Vagina (tissue), 2 donors: ENCODE data around the gene NAV2. TPM values are rescaled to one million over a fixed set of nuclear protein-coding genes. Genes with fewer than 3 reads are reported as not detected.

Experiments
- DNase-seq, 2 donors: peaks; one replicate each; pipeline ENCODE4 v3.0.0-alpha.2; 2017; ENCODE audit errors: extremely low spot score in 2 of 2
- H3K27ac ChIP-seq: fragments of 200-600 bp; sonication (generic); one replicate; pipeline ENCODE4 v1.5.1; 2019
- H3K27me3 ChIP-seq: fragments of 200-600 bp; sonication (generic); one replicate; pipeline ENCODE4 v1.5.1; 2019
- H3K36me3 ChIP-seq, 2 donors: fragments of 200-600 bp; sonication (generic); one replicate each; pipeline ENCODE4 v1.5.1; 2017 to 2019
- H3K4me1 ChIP-seq: fragments of 200-600 bp; sonication (generic); one replicate; pipeline ENCODE4 v1.5.1; 2019
- H3K4me3 ChIP-seq, 2 donors: fragments of 200-600 bp; sonication (generic); 1 replicate in 1 of 2; 2 replicates in 1 of 2; pipeline ENCODE4 v1.5.1; 2016 to 2019
- H3K9me3 ChIP-seq: fragments of 200-600 bp; sonication (generic); one replicate; pipeline ENCODE4 v1.5.1; 2019
- POLR2A ChIP-seq, 2 donors: fragments of 450-650 bp; IDR thresholded peaks; one replicate each; pipeline ENCODE4 v1.6.1; 2017; ENCODE audit warnings: antibody characterized with exemption in 2 of 2, mild to moderate bottlenecking in 2 of 2, moderate library complexity in 2 of 2
- POLR2AphosphoS5 ChIP-seq, 2 donors: sonication (generic); formaldehyde crosslinking; IDR thresholded peaks; one replicate each; pipeline ENCODE4 v1.9.0; 2017; ENCODE audit warnings: antibody characterized with exemption in 2 of 2, mild to moderate bottlenecking in 2 of 2, low read depth in 1 of 2; ENCODE audit not compliant: insufficient read depth in 1 of 2
- intact Hi-C: fragments of 100-400 bp; cut with DNase I; formaldehyde crosslinking; loops from one replicate; pipeline ENCODE4 v1.15.1; 2023
- total RNA-seq: library from RNA; depleted of rRNA; stranded (reverse); fragments of >200 nt; gene quantifications from one replicate; pipeline ENCODE4 v1.2.3, GENCODE V29; 2016
- TF ChIP-seq, protein P1 (sequence below), 3 experiments: fragments of 450-650 bp in 2 of 3; fragments of 200-600 bp in 1 of 3; sonication (generic) in 1 of 3; IDR thresholded peaks; one replicate each; pipeline ENCODE4 v1.5.1; 2017 to 2019; ENCODE audit warnings: antibody characterized with exemption in 3 of 3, mild to moderate bottlenecking in 2 of 3, moderate library complexity in 2 of 3

NAV2 gene
- total RNA-seq, 1 donor from 2014 or later: 25.3 TPM

DNA sequence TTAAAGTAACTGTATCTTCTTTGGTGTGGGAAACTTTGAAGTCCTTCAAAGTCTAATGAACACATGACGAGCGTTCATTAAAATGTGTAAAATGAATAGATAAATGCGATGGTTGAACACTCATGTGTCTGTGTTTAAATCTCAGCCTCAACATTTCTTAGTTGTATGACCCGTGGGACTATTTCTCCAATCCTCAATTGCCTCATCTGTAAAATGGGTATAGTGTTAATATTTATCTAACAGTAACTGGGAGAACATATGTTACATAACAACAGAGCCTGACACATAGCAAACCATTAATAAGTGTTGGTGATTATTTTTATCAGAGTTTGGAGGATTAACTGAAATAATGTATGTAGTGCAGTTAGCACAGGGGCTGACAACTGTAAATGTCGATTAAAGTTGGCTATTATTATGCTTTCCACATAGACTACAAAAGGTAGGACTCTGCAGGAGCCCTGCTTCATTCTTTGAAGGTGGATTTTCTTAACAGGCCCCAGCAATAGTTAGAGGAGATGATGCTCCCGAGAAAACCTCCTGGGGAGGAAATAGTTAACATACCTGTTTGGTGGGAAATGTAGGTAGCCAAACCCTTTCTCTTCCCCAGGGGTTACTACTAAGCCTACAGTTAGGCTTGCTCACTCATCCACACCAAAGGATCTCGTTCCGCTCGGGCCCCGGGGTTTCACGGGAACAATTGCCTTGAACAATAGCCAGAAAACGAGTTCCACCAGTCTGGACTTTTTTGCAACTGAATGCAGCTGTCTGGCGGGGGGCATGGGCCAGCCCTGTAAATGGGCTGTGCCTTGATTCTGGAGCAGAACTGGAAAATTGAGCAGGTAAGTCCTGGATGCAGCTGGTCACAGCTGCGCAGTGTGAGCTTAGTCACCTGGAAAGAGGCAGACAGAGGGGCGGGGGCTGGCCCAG, 314.3 kb downstream of the NAV2 start:
- H3K4me1 ChIP-seq: peaks cover 14% of the 10 kb centered on the region

DNA sequence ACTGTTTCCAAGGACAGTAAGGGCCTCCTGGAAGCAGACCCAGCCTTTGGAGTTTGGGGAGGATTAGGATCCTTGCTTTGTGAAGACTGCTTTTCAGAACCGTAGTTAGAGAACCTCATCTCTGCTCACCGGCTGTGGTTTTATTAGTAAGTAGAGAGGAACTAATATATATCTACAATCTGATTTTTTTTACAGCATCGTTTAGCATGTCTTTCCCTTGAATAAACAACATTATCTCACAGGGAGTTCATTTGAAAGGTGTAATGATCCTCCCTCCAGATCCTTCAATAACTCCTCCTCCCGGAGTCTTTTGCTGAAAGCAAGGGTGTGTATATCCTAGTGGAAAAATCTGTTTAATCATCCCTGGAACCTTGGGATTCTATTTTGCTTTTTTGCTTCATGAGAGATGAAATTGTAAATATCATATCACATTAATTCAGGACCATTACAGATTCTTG, 314.9 kb downstream of the NAV2 start:
- no peaks in the 10 kb centered on the region for H3K36me3 ChIP-seq
- no peak overlapping the region for H3K4me3 ChIP-seq
- TF ChIP-seq, protein P1, sequence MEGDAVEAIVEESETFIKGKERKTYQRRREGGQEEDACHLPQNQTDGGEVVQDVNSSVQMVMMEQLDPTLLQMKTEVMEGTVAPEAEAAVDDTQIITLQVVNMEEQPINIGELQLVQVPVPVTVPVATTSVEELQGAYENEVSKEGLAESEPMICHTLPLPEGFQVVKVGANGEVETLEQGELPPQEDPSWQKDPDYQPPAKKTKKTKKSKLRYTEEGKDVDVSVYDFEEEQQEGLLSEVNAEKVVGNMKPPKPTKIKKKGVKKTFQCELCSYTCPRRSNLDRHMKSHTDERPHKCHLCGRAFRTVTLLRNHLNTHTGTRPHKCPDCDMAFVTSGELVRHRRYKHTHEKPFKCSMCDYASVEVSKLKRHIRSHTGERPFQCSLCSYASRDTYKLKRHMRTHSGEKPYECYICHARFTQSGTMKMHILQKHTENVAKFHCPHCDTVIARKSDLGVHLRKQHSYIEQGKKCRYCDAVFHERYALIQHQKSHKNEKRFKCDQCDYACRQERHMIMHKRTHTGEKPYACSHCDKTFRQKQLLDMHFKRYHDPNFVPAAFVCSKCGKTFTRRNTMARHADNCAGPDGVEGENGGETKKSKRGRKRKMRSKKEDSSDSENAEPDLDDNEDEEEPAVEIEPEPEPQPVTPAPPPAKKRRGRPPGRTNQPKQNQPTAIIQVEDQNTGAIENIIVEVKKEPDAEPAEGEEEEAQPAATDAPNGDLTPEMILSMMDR (IDR thresholded peaks at IDR 0.05): no peak
- no peaks in the 10 kb centered on the region for H3K27me3 ChIP-seq
- intact Hi-C loops: no loop called here
- H3K27ac ChIP-seq: no peak overlapping the region
- DNase-seq: no peak
- no peaks in the 10 kb centered on the region for H3K9me3 ChIP-seq
- H3K4me1 ChIP-seq: peaks cover 16% of the 10 kb centered on the region

More for the DNA sequence above, 314.3 kb downstream of the NAV2 start:
- Histone ChIP-seq H3K4me3 (no peak overlapping the region), H3K36me3 (no peaks in the 10 kb centered on the region), H3K9me3 (no peaks in the 10 kb centered on the region), H3K27ac (no peak overlapping the region), H3K27me3 (no peaks in the 10 kb centered on the region)
- TF ChIP-seq POLR2AphosphoS5 (IDR thresholded peaks at IDR 0.05; ENCODE audit: insufficient read depth in 1 of 2, low read depth in 1 of 2) (peak in 1 of 2 donors; percentile 12), POLR2A (IDR thresholded peaks at IDR 0.05) (no peak)
- intact Hi-C loops: no loop called here
- DNase-seq: no peak

DNA sequence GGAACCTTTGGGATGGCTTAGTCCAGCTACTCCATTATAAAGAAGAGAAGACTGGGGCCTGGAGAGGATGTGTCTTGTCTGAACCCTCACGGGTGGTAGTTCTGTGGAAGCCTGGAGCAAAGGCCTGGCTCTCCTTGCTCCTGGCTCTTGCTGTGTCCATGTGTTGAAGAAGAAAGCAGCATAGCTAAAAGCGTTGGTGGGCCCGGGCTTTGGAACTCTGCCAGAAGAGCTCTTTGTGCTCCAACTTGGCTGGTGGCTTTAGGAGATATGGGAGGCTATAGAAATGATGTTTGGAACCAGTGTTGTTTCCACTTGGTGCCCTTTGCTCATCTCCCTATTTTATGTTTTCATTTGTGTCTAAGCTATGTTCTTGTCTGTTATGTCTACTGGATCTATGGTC, 316.6 kb downstream of the NAV2 start:
- Histone ChIP-seq H3K27ac (no peak overlapping the region), H3K27me3 (no peaks in the 10 kb centered on the region), H3K36me3 (no peaks in the 10 kb centered on the region), H3K9me3 (no peaks in the 10 kb centered on the region), H3K4me1 (peaks cover 9% of the 10 kb centered on the region), H3K4me3 (no peak overlapping the region)
- intact Hi-C loops: no loop called here
- TF ChIP-seq POLR2A (IDR thresholded peaks at IDR 0.05): no peak
- no peak for TF ChIP-seq POLR2AphosphoS5 (IDR thresholded peaks at IDR 0.05; ENCODE audit: insufficient read depth in 1 of 2, low read depth in 1 of 2)
- TF ChIP-seq, protein P1 (IDR thresholded peaks at IDR 0.05): no peak
- DNase-seq: no peak

DNA sequence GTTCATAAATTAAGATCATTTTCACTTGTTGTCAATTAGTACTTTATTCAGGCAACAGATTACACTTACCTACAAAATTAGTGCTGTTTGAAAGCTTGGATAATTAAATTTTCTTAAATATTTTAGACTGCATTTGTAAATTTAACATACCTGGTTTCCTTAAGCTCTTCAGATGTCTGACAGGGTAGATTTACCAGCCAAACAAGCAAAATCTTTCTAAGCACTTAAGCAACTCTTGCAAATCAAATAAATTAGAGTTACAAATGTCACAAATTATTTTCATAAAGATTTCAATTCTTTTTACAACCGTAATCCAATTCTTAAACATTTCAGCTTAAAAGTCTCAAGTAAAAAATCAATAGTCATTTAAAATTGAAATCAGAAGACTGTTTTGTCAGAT, 317.8 kb downstream of the NAV2 start:
- H3K27me3 ChIP-seq: no peaks in the 10 kb centered on the region
- intact Hi-C loops: no loop called here
- H3K27ac ChIP-seq: no peak overlapping the region
- H3K4me1 ChIP-seq: peaks cover 9% of the 10 kb centered on the region
- DNase-seq: no peak
- H3K9me3 ChIP-seq: no peaks in the 10 kb centered on the region
- no peaks in the 10 kb centered on the region for H3K36me3 ChIP-seq
- TF ChIP-seq POLR2A (IDR thresholded peaks at IDR 0.05) (no peak), POLR2AphosphoS5 (IDR thresholded peaks at IDR 0.05; ENCODE audit: insufficient read depth in 1 of 2, low read depth in 1 of 2) (no peak)
- TF ChIP-seq, protein P1 (IDR thresholded peaks at IDR 0.05): no peak
- H3K4me3 ChIP-seq: no peak overlapping the region

DNA sequence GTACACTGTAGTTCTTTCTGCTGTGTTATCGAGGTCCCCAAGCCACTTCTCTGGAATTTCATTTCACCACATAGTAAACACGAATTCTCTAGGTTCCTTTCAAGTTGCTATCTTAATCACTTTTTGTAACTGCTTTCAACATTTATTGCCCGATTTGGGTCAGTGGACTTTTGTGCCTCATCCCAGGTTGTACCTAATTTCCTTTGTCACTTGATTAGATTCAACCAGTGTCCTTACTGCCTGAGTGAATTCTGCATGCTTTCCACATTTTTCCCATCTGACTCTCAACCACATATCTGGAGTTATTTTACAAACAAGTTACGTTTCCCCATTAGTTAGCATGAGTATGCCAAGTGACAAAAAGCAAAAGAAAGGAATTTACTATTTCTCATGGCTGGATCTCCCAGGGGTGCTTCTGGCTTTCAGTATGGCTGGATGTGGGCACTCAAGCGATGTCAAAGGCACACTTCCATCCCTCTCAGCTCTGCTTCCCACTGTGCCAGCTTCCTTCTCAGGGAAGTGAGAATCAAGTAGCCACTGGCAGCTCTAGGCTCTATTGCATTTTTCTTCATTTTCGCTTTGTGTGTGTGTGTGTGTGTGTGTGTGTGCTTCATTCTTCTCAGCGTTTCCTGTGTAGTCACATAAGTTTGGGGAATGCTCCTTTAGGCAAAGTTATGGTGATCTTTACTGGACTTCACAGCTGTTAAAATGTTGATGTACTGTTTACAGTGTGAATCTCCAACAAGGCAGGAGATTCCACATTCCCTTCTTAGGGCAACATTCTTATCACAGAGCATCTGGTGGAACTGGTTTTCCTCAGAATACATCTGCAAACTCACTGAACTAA, 318.7 kb downstream of the NAV2 start:
- Histone ChIP-seq H3K4me3 (no peak overlapping the region), H3K9me3 (no peaks in the 10 kb centered on the region), H3K4me1 (peaks cover 9% of the 10 kb centered on the region), H3K36me3 (no peaks in the 10 kb centered on the region), H3K27me3 (no peaks in the 10 kb centered on the region), H3K27ac (no peak overlapping the region)
- TF ChIP-seq, protein P1 (IDR thresholded peaks at IDR 0.05): no peak
- TF ChIP-seq POLR2A (IDR thresholded peaks at IDR 0.05) (no peak), POLR2AphosphoS5 (IDR thresholded peaks at IDR 0.05; ENCODE audit: insufficient read depth in 1 of 2, low read depth in 1 of 2) (no peak)
- intact Hi-C loops: no loop called here
- DNase-seq: no peak
